Measurements from ENCODE around the gene ITPKB. TPM values are rescaled to one million over a fixed set of nuclear protein-coding genes. Genes with fewer than 3 reads are reported as not detected.

ITPKB gene
- total and polyA plus RNA-seq, 4 donors, result 16.8 to 31.3 (median 25.3) TPM

DNA sequence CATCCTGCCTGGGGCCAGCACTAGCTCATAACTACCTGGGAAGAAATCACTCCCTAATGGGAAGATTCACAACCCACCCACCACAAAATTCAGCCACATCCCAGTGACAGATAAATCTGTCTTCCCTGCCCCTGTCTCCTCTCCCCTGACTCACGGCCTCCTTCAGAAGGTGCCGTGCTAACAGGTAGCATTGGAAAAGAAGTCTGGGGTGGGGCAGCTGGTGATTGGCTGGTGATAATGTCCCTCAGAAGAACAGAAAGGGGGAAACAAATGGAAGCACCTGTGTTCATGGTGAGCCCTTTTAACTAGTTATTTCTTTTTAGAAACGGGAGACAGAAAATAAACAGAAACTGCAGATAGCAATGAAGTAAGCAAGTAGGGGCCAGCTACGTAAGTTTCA lies 29.1 kb downstream of the ITPKB start:
- no peaks in the 10 kb centered on the region for H3K36me3 ChIP-seq (ENCODE audit: control insufficient read depth, insufficient read depth, low read length)
- WGBS (ENCODE audit: insufficient coverage), result 82% methylated on average over 2 of the region's 4 CpGs
- no peaks in the 10 kb centered on the region for H3K9me3 ChIP-seq (ENCODE audit: control insufficient read depth, insufficient read depth, low read length)
- peaks cover 49% of the 10 kb centered on the region for H3K4me1 ChIP-seq (ENCODE audit: control insufficient read depth, insufficient read depth, low read length)
- H3K27me3 ChIP-seq (ENCODE audit: control insufficient read depth, insufficient read depth, low read length), result no peaks in the 10 kb centered on the region
- H3K4me3 ChIP-seq (ENCODE audit: low read depth, low read length), result no peak overlapping the region
- no peak for DNase-seq (ENCODE audit: low read depth in 4 of 6, low spot score in 6 of 6)
- no peak overlapping the region for H3K27ac ChIP-seq (ENCODE audit: low read depth, low read length)

DNA sequence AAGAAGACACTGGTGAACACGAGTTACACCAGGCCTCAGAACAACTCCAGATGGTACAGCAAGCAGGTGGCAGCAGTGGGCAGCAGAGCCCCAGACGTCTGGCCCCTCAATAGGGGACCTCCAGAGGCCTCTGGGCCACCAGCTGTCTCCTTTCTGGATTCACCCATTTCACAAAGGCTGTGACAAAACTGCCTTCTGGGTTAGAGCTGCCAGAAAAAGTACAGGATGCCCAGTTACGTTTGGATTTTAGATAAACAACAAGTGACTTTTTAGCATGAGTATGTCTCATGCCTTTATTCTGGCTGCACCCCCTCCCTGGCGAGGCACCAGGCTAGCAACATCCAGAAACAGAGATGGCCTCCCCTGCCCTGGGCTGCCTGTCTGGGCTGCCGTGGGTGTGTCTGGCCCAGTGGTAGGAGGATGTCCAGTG lies 30.1 kb downstream of the ITPKB start:
- Histone ChIP-seq H3K4me3 (ENCODE audit: low read depth, low read length) (no peak overlapping the region), H3K9me3 (ENCODE audit: control insufficient read depth, insufficient read depth, low read length) (no peaks in the 10 kb centered on the region), H3K4me1 (ENCODE audit: control insufficient read depth, insufficient read depth, low read length) (peaks cover 49% of the 10 kb centered on the region), H3K27me3 (ENCODE audit: control insufficient read depth, insufficient read depth, low read length) (no peaks in the 10 kb centered on the region), H3K36me3 (ENCODE audit: control insufficient read depth, insufficient read depth, low read length) (no peaks in the 10 kb centered on the region), H3K27ac (ENCODE audit: low read depth, low read length) (no peak overlapping the region)
- peak in 1 of 6 donors; percentile 43 for DNase-seq (ENCODE audit: low read depth in 4 of 6, low spot score in 6 of 6)
- WGBS (ENCODE audit: insufficient coverage), result 48% methylated on average over 5 of the region's 5 CpGs

DNA sequence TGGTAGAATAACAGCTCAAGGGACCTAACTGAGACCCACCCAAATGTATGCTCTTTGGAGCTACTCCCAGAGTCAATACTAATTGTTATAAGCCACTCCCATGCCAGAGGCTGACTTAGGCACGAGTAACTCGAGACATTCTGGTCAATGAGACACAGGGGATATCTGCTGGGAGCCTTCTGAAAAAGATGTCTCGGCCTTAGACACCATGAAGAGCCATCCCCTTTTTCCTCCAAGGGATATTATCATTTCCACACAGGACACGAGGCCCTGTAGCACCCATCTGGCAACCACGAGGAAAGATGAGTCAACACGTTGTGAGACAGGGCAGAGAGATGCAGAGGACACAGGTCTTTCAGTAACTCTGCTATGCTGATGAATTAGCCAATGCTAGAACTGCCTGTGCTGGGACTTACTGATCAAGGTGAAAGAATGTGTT lies 30.7 kb downstream of the ITPKB start:
- H3K9me3 ChIP-seq (ENCODE audit: control insufficient read depth, insufficient read depth, low read length), result no peaks in the 10 kb centered on the region
- no peaks in the 10 kb centered on the region for H3K27me3 ChIP-seq (ENCODE audit: control insufficient read depth, insufficient read depth, low read length)
- no peak overlapping the region for H3K27ac ChIP-seq (ENCODE audit: low read depth, low read length)
- 67% methylated on average over 2 of the region's 6 CpGs for WGBS (ENCODE audit: insufficient coverage)
- H3K4me3 ChIP-seq (ENCODE audit: low read depth, low read length), result no peak overlapping the region
- peaks cover 53% of the 10 kb centered on the region for H3K4me1 ChIP-seq (ENCODE audit: control insufficient read depth, insufficient read depth, low read length)
- DNase-seq (ENCODE audit: low read depth in 4 of 6, low spot score in 6 of 6), result no peak
- H3K36me3 ChIP-seq (ENCODE audit: control insufficient read depth, insufficient read depth, low read length), result no peaks in the 10 kb centered on the region

DNA sequence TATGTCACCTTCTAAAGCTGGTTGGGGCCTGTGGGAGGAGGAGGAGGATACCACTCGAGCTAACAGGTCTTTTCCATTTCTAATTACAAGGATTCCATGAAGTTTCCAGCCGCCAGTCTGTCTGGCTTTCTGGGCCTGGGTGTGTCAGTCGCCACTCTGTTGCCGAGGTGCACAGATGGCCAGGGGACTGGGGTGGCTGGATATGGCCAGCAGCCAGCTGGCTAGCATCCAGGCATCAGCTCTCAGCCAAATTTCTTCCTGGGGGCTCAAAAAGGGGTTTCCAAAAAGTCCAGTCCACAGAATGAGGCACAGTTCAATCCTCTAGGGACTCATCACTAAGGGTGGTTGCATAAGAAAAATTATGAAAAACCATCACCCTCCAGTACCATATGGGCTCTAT lies 32.4 kb downstream of the ITPKB start:
- H3K4me3 ChIP-seq (ENCODE audit: low read depth, low read length), result no peak overlapping the region
- H3K9me3 ChIP-seq (ENCODE audit: control insufficient read depth, insufficient read depth, low read length), result no peaks in the 10 kb centered on the region
- peak in 2 of 6 donors; percentile 73 for DNase-seq (ENCODE audit: low read depth in 4 of 6, low spot score in 6 of 6)
- 18% methylated on average over 2 of the region's 4 CpGs for WGBS (ENCODE audit: insufficient coverage)
- H3K27me3 ChIP-seq (ENCODE audit: control insufficient read depth, insufficient read depth, low read length), result no peaks in the 10 kb centered on the region
- H3K36me3 ChIP-seq (ENCODE audit: control insufficient read depth, insufficient read depth, low read length), result no peaks in the 10 kb centered on the region
- peaks cover 53% of the 10 kb centered on the region for H3K4me1 ChIP-seq (ENCODE audit: control insufficient read depth, insufficient read depth, low read length)
- H3K27ac ChIP-seq (ENCODE audit: low read depth, low read length), result peak overlapping the region; percentile 10

DNA sequence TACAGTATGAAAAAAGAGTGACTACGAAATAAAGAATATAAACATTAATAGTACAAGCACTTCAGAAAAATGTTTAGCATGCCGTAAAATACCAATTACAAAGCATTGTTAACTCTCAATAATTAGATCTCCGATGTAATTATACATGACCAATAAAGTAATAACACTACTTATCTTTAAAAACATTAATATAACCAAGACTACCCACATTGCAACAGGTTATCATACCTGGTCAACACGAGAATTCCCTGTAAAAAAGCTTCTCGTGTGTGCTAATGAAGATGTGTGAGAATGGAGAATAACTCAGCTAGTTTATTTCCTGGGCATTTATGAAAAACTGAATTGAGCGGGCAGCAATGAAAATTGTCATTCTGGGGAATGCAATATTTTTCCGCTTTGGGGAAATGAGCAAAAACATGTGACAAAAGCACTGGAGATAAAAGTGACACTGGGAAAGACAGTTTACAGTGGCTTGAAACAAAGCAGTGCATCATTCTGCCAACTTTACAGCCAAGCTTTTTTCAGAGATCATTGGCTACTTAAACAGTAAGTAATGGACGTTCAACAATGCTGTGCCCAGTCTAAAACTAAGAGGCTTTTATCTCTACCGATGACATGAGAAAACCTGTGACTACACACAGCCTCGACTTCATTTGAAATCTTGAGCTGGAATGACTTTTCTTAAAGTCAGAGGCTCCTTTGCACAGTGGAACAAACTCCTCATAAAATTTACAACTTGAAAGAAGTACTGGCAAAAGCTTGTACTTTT lies 34.7 kb downstream of the ITPKB start:
- no peaks in the 10 kb centered on the region for H3K9me3 ChIP-seq (ENCODE audit: control insufficient read depth, insufficient read depth, low read length)
- no peaks in the 10 kb centered on the region for H3K36me3 ChIP-seq (ENCODE audit: control insufficient read depth, insufficient read depth, low read length)
- 34% methylated on average over 5 of the region's 10 CpGs for WGBS (ENCODE audit: insufficient coverage)
- peaks cover 45% of the 10 kb centered on the region for H3K4me1 ChIP-seq (ENCODE audit: control insufficient read depth, insufficient read depth, low read length)
- peak overlapping the region; percentile 96 for H3K27ac ChIP-seq (ENCODE audit: low read depth, low read length)
- no peak overlapping the region for H3K4me3 ChIP-seq (ENCODE audit: low read depth, low read length)
- DNase-seq (ENCODE audit: low read depth in 4 of 6, low spot score in 6 of 6), result peak in 1 of 6 donors; percentile 58
- no peaks in the 10 kb centered on the region for H3K27me3 ChIP-seq (ENCODE audit: control insufficient read depth, insufficient read depth, low read length)

DNA sequence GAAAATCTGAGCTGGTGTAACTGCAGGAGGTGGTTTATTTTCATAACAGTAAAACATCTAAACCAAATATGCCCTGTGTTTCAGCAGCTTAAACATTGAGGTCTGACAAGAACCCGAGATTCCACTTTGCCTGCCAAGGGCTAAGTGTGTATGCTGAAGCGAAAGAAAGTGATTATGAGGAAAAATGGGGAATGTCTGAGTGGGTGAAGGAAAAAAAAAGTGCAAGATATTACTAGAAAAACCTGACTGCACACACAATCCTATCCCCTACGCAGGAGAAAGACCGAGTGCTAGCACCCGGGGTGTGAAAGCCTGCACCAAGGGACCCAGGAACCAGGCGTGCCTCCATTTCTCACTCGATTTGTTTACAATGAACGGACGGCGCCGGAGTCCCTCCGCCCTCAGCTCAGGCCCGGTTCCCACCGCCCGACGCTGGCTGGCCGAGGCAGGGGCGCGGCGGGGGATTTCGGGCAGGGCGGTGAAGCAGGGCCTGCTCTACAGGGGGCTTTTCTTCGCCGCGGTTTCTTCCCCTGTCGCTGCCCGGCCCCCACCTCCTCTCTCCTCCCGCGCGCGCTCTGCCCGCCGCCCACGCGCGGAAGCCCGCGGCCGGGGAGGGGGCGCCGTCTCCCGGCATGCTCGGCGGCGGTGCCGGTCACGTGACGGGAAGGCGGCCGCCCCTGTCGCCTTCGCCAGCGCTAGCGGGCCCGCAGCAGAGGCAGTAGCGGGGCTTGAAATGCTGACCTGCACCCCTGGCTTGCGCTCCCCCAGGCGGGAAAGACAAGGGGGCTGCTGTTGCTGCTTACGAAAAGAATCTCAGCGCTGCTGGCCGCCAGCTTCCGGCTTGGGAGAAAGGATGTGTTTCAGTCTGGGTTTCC lies 35.9 kb downstream of the ITPKB start:
- Histone ChIP-seq H3K27me3 (ENCODE audit: control insufficient read depth, insufficient read depth, low read length) (no peaks in the 10 kb centered on the region), H3K27ac (ENCODE audit: low read depth, low read length) (peak overlapping the region; percentile 96), H3K9me3 (ENCODE audit: control insufficient read depth, insufficient read depth, low read length) (no peaks in the 10 kb centered on the region), H3K36me3 (ENCODE audit: control insufficient read depth, insufficient read depth, low read length) (no peaks in the 10 kb centered on the region), H3K4me1 (ENCODE audit: control insufficient read depth, insufficient read depth, low read length) (peaks cover 36% of the 10 kb centered on the region), H3K4me3 (ENCODE audit: low read depth, low read length) (peak overlapping the region; percentile 48)
- peak in 5 of 6 donors; percentile 68 to 95 (median 79) for DNase-seq (ENCODE audit: low read depth in 4 of 6, low spot score in 6 of 6)
- WGBS (ENCODE audit: insufficient coverage), result 0% methylated on average over 58 of the region's 62 CpGs

DNA sequence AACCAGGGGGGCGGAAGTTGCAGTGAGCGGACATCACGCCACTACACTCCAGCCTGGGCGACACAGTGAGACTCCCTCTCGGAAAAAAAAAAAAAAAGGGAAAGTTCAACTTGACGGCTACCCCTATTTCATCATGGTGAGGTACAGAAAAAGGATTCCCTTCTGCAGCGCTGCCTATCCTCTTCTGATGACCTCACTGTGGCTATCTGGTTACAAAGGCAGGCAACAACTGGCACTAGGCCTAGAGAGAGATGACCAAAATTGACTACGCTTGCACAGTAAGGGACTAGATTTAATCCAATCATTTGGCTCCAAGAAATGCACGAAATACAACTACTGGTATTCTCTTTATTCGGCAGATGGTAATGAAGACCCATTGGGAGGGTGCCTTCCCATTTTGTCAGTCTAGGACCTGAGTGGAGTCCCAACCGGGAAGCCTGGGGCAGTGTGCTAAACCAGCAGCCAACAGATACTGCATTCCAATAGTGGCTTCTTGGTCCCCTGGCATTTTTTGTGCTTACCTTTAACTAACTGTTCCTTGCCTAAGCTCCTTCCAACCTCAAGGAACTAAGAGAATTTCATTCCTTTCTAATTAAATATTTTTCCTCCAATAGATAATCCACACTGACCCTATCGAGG lies 36.6 kb downstream of the ITPKB start:
- Histone ChIP-seq H3K4me1 (ENCODE audit: control insufficient read depth, insufficient read depth, low read length) (peaks cover 44% of the 10 kb centered on the region), H3K4me3 (ENCODE audit: low read depth, low read length) (peak overlapping the region; percentile 48)
- DNase-seq (ENCODE audit: low read depth in 4 of 6, low spot score in 6 of 6), result peak in 1 of 6 donors; percentile 43

DNA sequence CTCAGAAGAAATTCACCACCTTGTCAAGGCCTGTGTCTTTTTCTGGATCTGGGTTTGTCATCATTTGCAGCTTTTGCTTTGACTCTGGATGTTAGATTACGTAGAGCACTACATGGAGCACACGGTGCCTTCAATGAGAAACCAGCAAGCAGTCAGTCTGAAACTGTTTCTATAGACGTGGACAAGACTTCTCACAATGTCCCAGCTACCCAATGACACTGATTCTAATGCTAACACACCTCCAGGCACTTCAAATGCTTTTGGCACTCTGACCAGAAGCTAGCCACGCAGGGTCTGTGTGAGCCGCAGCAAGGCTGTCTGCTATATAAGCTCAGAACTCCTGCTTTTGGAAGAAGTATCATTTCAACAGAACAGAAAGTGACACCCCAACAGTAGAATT lies 38.2 kb downstream of the ITPKB start:
- H3K27ac ChIP-seq (ENCODE audit: low read depth, low read length), result no peak overlapping the region
- H3K9me3 ChIP-seq (ENCODE audit: control insufficient read depth, insufficient read depth, low read length), result no peaks in the 10 kb centered on the region
- H3K27me3 ChIP-seq (ENCODE audit: control insufficient read depth, insufficient read depth, low read length), result no peaks in the 10 kb centered on the region
- no peaks in the 10 kb centered on the region for H3K36me3 ChIP-seq (ENCODE audit: control insufficient read depth, insufficient read depth, low read length)
- DNase-seq (ENCODE audit: low read depth in 4 of 6, low spot score in 6 of 6), result no peak
- H3K4me3 ChIP-seq (ENCODE audit: low read depth, low read length), result no peak overlapping the region
- peaks cover 49% of the 10 kb centered on the region for H3K4me1 ChIP-seq (ENCODE audit: control insufficient read depth, insufficient read depth, low read length)
- WGBS (ENCODE audit: insufficient coverage), result 100% methylated on average over 3 of the region's 5 CpGs

More for the DNA sequence above, 36.6 kb downstream of the ITPKB start:
- no peaks in the 10 kb centered on the region for H3K27me3 ChIP-seq (ENCODE audit: control insufficient read depth, insufficient read depth, low read length)
- peak overlapping the region; percentile 96 for H3K27ac ChIP-seq (ENCODE audit: low read depth, low read length)
- 64% methylated on average over 6 of the region's 12 CpGs for WGBS (ENCODE audit: insufficient coverage)
- no peaks in the 10 kb centered on the region for H3K36me3 ChIP-seq (ENCODE audit: control insufficient read depth, insufficient read depth, low read length)
- H3K9me3 ChIP-seq (ENCODE audit: control insufficient read depth, insufficient read depth, low read length), result no peaks in the 10 kb centered on the region

DNA sequence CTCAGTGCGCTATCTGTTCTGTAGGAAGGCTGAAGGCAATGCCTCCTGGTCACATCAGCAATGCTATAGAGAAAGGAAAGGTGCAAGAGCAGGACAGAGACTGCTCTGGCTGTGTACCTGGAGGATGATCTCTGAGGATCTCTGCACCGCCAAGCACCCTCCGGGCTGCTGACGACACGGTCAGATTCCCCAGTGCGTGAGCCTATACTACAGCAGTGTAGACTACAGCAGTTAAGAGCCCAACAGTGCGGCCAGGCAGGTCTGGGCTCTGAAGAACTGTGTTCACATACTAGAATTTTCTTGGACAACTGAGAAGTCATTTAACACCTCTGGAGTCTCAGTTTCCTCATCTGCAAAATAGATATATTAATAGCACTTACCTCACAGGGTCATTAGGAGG lies 39.9 kb downstream of the ITPKB start:
- no peaks in the 10 kb centered on the region for H3K9me3 ChIP-seq (ENCODE audit: control insufficient read depth, insufficient read depth, low read length)
- DNase-seq (ENCODE audit: low read depth in 4 of 6, low spot score in 6 of 6), result no peak
- H3K27me3 ChIP-seq (ENCODE audit: control insufficient read depth, insufficient read depth, low read length), result no peaks in the 10 kb centered on the region
- H3K36me3 ChIP-seq (ENCODE audit: control insufficient read depth, insufficient read depth, low read length), result no peaks in the 10 kb centered on the region
- 95% methylated on average over 7 of the region's 7 CpGs for WGBS (ENCODE audit: insufficient coverage)
- H3K27ac ChIP-seq (ENCODE audit: low read depth, low read length), result no peak overlapping the region
- no peak overlapping the region for H3K4me3 ChIP-seq (ENCODE audit: low read depth, low read length)
- peaks cover 47% of the 10 kb centered on the region for H3K4me1 ChIP-seq (ENCODE audit: control insufficient read depth, insufficient read depth, low read length)
